ENCODE measurements around the gene TNIK.

The TNIK gene

DNA sequence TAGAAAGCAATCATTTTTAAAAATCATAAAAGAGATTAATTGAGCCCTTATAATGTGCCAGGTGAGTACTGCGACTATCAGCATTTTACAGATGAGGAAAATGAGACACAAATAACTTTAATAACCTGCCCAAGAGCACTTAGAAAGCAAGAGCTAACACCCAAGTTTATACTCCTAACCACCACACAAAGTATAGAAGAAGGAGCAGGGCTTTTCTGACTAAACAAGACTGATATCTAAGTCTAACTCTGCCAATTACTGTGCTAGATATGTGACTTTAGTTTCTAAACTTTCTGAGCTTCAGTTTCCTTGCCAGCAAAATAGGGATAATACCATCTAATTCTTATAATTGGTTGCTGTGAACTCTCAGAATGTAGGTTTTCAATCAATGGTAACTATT lies 47.7 kb downstream of the TNIK start:
- DNase-seq (ENCODE audit: low spot score): no peak
- Mint-ChIP-seq H3K9me3 (no peaks in the 10 kb centered on the region), H3K27me3 (ENCODE audit: low read depth) (no peaks in the 10 kb centered on the region), H3K36me3 (ENCODE audit: low read depth) (peaks cover 10% of the 10 kb centered on the region), H3K4me1 (ENCODE audit: low read depth) (peaks cover 34% of the 10 kb centered on the region), H3K4me3 (no peak overlapping the region), H3K27ac (no peak overlapping the region)

DNA sequence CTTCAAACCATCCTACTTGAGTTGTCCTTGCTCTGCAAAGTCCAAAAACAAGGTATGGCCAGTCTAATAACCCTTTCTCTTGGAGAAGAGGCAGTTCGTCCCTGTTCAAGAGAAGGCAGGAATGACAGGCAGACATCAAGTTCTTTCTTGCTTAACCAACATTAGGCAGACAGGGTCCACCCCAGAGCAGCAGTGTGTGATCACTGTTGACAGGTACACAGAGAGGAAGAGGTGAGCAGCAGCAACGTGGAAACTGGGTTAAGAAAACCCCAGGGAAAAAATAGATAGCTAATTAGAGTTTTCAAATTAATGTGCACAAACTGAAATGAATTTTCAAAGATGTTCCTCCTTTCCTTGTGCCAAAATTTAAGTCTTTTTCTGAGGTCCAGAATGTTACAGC lies 48.2 kb downstream of the TNIK start:
- Mint-ChIP-seq H3K9me3 (no peaks in the 10 kb centered on the region), H3K36me3 (ENCODE audit: low read depth) (peaks cover 10% of the 10 kb centered on the region), H3K4me3 (no peak overlapping the region), H3K27ac (no peak overlapping the region), H3K27me3 (ENCODE audit: low read depth) (no peaks in the 10 kb centered on the region), H3K4me1 (ENCODE audit: low read depth) (peaks cover 37% of the 10 kb centered on the region)
- DNase-seq (ENCODE audit: low spot score): no peak

DNA sequence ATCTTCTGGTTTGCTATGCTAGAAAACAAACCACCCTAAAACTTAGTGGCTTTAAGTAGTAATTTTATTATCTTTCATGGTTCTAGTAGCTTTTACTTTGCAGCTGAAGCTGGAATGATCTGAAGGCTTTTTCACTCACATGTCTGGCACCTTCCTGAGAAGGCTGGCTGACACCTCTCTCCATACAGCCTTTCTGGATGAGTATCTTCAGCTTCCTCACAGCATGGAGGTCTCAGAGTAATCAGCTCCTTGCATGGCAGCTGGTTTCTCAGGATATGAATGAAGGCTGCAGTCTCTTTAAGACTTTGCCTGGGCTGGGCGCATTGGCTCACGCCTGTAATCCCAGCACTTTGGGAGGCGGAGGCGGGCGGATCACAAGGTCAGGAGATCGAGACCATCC lies 50.0 kb downstream of the TNIK start:
- H3K36me3 Mint-ChIP-seq (ENCODE audit: low read depth): peaks cover 16% of the 10 kb centered on the region

DNA sequence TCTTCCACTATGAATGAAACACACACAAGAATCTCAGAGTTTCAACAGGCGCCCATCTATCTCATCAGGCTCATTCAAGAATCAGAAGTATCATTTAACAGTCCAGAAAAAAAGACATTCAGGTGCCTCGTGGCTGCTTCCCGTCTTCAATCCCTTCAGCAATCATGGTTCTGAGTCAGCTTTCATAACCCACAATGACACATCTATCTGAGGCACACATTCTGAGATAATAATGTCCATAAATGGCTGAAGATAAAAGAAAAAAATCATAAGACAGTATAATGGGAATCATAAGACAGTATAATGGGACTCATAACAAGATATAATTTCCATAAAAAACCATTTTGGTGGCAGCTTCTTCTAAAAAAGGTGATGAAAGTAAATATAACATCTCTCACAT lies 52.4 kb downstream of the TNIK start:
- Mint-ChIP-seq H3K9me3 (peaks cover 4% of the 10 kb centered on the region), H3K27me3 (ENCODE audit: low read depth) (no peaks in the 10 kb centered on the region), H3K4me1 (ENCODE audit: low read depth) (peaks cover 32% of the 10 kb centered on the region), H3K4me3 (no peak overlapping the region), H3K36me3 (ENCODE audit: low read depth) (peaks cover 22% of the 10 kb centered on the region), H3K27ac (peak overlapping the region; percentile 6)
- DNase-seq (ENCODE audit: low spot score): no peak

More for the DNA sequence above, 50.0 kb downstream of the TNIK start:
- Mint-ChIP-seq H3K27ac (no peak overlapping the region), H3K9me3 (peaks cover 4% of the 10 kb centered on the region), H3K4me1 (ENCODE audit: low read depth) (peaks cover 37% of the 10 kb centered on the region), H3K27me3 (ENCODE audit: low read depth) (no peaks in the 10 kb centered on the region), H3K4me3 (no peak overlapping the region)
- DNase-seq (ENCODE audit: low spot score): no peak

- no peak overlapping the region for H3K27ac Mint-ChIP-seq
These were observed 55.7 kb downstream of the TNIK start for GRCh38 chr3:171404376-171404967.

GRCh38 chr3:171402281-171402680 lies 57.9 kb downstream of the TNIK start:
- H3K9me3 Mint-ChIP-seq: peaks cover 4% of the 10 kb centered on the region
- no peak overlapping the region for H3K4me3 Mint-ChIP-seq
- H3K27ac Mint-ChIP-seq: no peak overlapping the region
- peaks cover 11% of the 10 kb centered on the region for H3K4me1 Mint-ChIP-seq (ENCODE audit: low read depth)
- H3K36me3 Mint-ChIP-seq (ENCODE audit: low read depth): peaks cover 24% of the 10 kb centered on the region
- DNase-seq (ENCODE audit: low spot score): no peak
- H3K27me3 Mint-ChIP-seq (ENCODE audit: low read depth): no peaks in the 10 kb centered on the region

More at GRCh38 chr3:171404376-171404967, 55.7 kb downstream of the TNIK start:
- peaks cover 20% of the 10 kb centered on the region for H3K4me1 Mint-ChIP-seq (ENCODE audit: low read depth)
- peaks cover 4% of the 10 kb centered on the region for H3K9me3 Mint-ChIP-seq
- H3K36me3 Mint-ChIP-seq (ENCODE audit: low read depth): peaks cover 26% of the 10 kb centered on the region
- no peak for DNase-seq (ENCODE audit: low spot score)
- no peak overlapping the region for H3K4me3 Mint-ChIP-seq
- H3K27me3 Mint-ChIP-seq (ENCODE audit: low read depth): no peaks in the 10 kb centered on the region

- DNase-seq (ENCODE audit: low spot score): no peak
- Mint-ChIP-seq H3K36me3 (ENCODE audit: low read depth) (peaks cover 17% of the 10 kb centered on the region), H3K9me3 (no peaks in the 10 kb centered on the region), H3K27ac (no peak overlapping the region), H3K4me3 (no peak overlapping the region), H3K27me3 (ENCODE audit: low read depth) (no peaks in the 10 kb centered on the region), H3K4me1 (ENCODE audit: low read depth) (peaks cover 7% of the 10 kb centered on the region)
These were observed 58.8 kb downstream of the TNIK start for GRCh38 chr3:171401432-171401831.

DNA sequence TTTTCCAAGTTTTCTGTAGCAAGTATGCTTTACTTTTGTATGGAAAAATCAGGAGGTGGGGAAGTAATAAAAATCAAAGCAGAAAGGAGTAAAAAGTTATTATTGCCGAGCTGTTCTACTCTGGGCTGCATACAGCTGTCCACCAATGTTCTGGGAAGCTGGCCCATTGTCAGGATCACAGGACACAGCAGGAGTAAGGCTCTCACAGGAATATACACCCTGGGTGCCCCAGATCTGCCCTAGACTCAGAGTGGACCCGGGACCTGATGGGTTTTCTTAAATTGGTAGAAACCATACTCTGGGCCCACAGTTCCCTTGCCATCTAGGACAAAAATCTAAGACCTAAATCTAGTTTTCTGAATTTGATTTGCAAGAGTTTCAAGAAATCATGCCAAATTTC lies 60.4 kb downstream of the TNIK start:
- Mint-ChIP-seq H3K4me1 (ENCODE audit: low read depth) (peaks cover 8% of the 10 kb centered on the region), H3K27ac (no peak overlapping the region), H3K27me3 (ENCODE audit: low read depth) (no peaks in the 10 kb centered on the region)

DNA sequence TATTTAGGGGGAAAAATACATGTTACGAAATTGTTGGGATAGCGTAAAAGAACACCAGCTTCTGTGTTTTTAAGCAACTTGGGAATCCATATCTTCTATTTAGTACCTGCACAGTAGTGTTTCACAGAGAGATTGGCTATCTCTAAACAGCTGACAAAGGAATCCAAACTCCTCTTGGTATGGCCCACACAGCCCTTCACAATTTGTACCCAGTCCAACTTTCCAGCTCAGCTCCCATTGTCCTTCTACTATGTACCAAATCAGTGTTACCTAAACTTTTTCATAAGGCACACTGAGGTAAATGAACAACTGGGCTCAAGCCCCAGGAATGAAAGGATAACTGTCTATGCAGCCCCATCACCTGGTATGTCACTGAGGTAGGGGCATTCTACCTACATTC lies 61.9 kb downstream of the TNIK start:
- Mint-ChIP-seq H3K4me3 (no peak overlapping the region), H3K27ac (no peak overlapping the region), H3K4me1 (ENCODE audit: low read depth) (peaks cover 4% of the 10 kb centered on the region), H3K36me3 (ENCODE audit: low read depth) (peaks cover 13% of the 10 kb centered on the region), H3K9me3 (no peaks in the 10 kb centered on the region), H3K27me3 (ENCODE audit: low read depth) (no peaks in the 10 kb centered on the region)
- no peak for DNase-seq (ENCODE audit: low spot score)

More for the DNA sequence above, 60.4 kb downstream of the TNIK start:
- H3K4me3 Mint-ChIP-seq: no peak overlapping the region
- H3K36me3 Mint-ChIP-seq (ENCODE audit: low read depth): peaks cover 17% of the 10 kb centered on the region
- no peaks in the 10 kb centered on the region for H3K9me3 Mint-ChIP-seq
- DNase-seq (ENCODE audit: low spot score): no peak

DNA sequence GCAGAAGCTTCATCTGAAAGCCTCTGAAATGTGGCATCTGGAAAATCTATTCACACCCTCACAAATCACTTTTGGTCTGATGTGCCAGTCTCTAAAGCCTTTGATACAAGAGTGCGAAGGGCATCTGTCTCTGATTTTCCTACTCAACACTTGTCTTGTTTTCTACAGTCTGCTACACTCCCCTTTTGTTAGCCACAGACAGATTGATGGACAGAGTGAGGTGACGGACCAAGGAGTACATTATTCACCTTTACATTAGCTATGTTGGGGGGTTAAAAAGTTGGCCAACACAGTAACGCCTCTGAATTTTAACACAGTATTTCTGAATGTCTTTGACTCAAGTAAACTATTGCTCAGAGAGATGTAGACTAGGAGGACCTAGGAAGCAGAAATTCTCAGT lies 63.1 kb downstream of the TNIK start:
- DNase-seq (ENCODE audit: low spot score): no peak
- Mint-ChIP-seq H3K9me3 (peaks cover 1% of the 10 kb centered on the region), H3K4me3 (no peak overlapping the region), H3K4me1 (ENCODE audit: low read depth) (peaks cover 4% of the 10 kb centered on the region), H3K36me3 (ENCODE audit: low read depth) (peaks cover 11% of the 10 kb centered on the region), H3K27ac (no peak overlapping the region), H3K27me3 (ENCODE audit: low read depth) (no peaks in the 10 kb centered on the region)

GRCh38 chr3:171396048-171396447 lies 64.2 kb downstream of the TNIK start:
- Mint-ChIP-seq H3K9me3 (peaks cover 11% of the 10 kb centered on the region), H3K27me3 (ENCODE audit: low read depth) (no peaks in the 10 kb centered on the region), H3K4me1 (ENCODE audit: low read depth) (peaks cover 2% of the 10 kb centered on the region), H3K36me3 (ENCODE audit: low read depth) (peaks cover 22% of the 10 kb centered on the region), H3K27ac (no peak overlapping the region), H3K4me3 (no peak overlapping the region)
- no peak for DNase-seq (ENCODE audit: low spot score)

- peaks cover 14% of the 10 kb centered on the region for H3K9me3 Mint-ChIP-seq
- no peak overlapping the region for H3K27ac Mint-ChIP-seq
- peaks cover 19% of the 10 kb centered on the region for H3K36me3 Mint-ChIP-seq (ENCODE audit: low read depth)
- H3K4me1 Mint-ChIP-seq (ENCODE audit: low read depth): peaks cover 9% of the 10 kb centered on the region
- no peak overlapping the region for H3K4me3 Mint-ChIP-seq
- no peak for DNase-seq (ENCODE audit: low spot score)
- no peaks in the 10 kb centered on the region for H3K27me3 Mint-ChIP-seq (ENCODE audit: low read depth)
These were observed 67.0 kb downstream of the TNIK start for GRCh38 chr3:171393032-171393744.

- Mint-ChIP-seq H3K4me1 (ENCODE audit: low read depth) (peaks cover 15% of the 10 kb centered on the region), H3K9me3 (peaks cover 14% of the 10 kb centered on the region), H3K27me3 (ENCODE audit: low read depth) (no peaks in the 10 kb centered on the region), H3K27ac (no peak overlapping the region), H3K4me3 (no peak overlapping the region), H3K36me3 (ENCODE audit: low read depth) (peaks cover 19% of the 10 kb centered on the region)
- no peak for DNase-seq (ENCODE audit: low spot score)
These were observed 68.8 kb downstream of the TNIK start for GRCh38 chr3:171391432-171391831.

- no peak overlapping the region for H3K27ac Mint-ChIP-seq
- no peak for DNase-seq (ENCODE audit: low spot score)
- H3K9me3 Mint-ChIP-seq: peaks cover 14% of the 10 kb centered on the region
- H3K4me1 Mint-ChIP-seq (ENCODE audit: low read depth): peaks cover 17% of the 10 kb centered on the region
- H3K27me3 Mint-ChIP-seq (ENCODE audit: low read depth): no peaks in the 10 kb centered on the region
- peaks cover 21% of the 10 kb centered on the region for H3K36me3 Mint-ChIP-seq (ENCODE audit: low read depth)
- H3K4me3 Mint-ChIP-seq: no peak overlapping the region
These were observed 69.9 kb downstream of the TNIK start for GRCh38 chr3:171390051-171390941.
